GM12878 (cell line): ENCODE data around the gene SUSD1. TPM values are rescaled to one million over a fixed set of nuclear protein-coding genes. Genes with fewer than 3 reads are reported as not detected.

Source experiments
- ATAC-seq: fragments of 200-7000 bp; cut with Tn5 transposase; 3 replicates; pipeline ENCODE4 v1.9.1; 2020; ENCODE audit warnings: mild to moderate bottlenecking, moderate library complexity
- BruUV-seq: library from RNA; stranded (reverse); fragments of 400-500 nt; replicated peaks from 2 replicates; lab custom pipeline; 2021; lab: Mats Ljungman, UMichigan
- CTCF ChIA-PET: fragments of 300-600 bp; sonication (Branson Sonifier 250); formaldehyde crosslinking; extraction: SDS; loops from one replicate; lab custom pipeline; 2021; ENCODE audit warnings: inconsistent platforms; lab: Yijun Ruan, JAX
- POLR2A ChIA-PET: fragments of 350-600 bp; formaldehyde crosslinking; extraction: SDS; loops from one replicate; lab custom pipeline; 2021; ENCODE audit warnings: inconsistent platforms; lab: Charles Lee
- RAD21 ChIA-PET: fragments of 300-600 bp; sonication (Branson Sonifier 250); formaldehyde crosslinking; loops from one replicate; lab custom pipeline; 2023; ENCODE audit warnings: antibody characterized with exemption; ENCODE audit not compliant: unreplicated experiment; lab: Charles Lee
- SMC1A ChIA-PET: fragments of 300-600 bp; sonication (Branson Sonifier 250); formaldehyde crosslinking; loops from one replicate; lab custom pipeline; 2023; ENCODE audit not compliant: unreplicated experiment, uncharacterized antibody; lab: Charles Lee
- DNase-seq: peaks from one replicate; pipeline ENCODE4 v3.0.0-alpha.2; 2011; ENCODE audit warnings: low read depth, low spot score
- FAIRE-seq: peaks from 3 replicates; lab custom pipeline; 2011; peaks lifted over from hg19 to GRCh38; lab: Jason Lieb, UNC
- H2AFZ ChIP-seq: 2 replicates; pipeline ENCODE4 v1.6.0; 2011; ENCODE audit warnings: low read depth, low read length, control low read depth; ENCODE audit not compliant: control insufficient read depth
- H3K27ac ChIP-seq: 2 replicates; pipeline ENCODE4 v1.5.1; 2011; ENCODE audit warnings: control low read depth; ENCODE audit not compliant: control insufficient read depth, insufficient read depth
- H3K27me3 ChIP-seq, 2 experiments: replicated peaks in 1 of 2; 2 replicates each; pipeline versions ENCODE4 v1.6.0 to v1.6.1; 2011; ENCODE audit warnings: low read length in 1 of 2; ENCODE audit not compliant: control insufficient read depth in 2 of 2, insufficient read depth in 2 of 2
- H3K36me3 ChIP-seq, 2 experiments: 2 replicates each; pipeline ENCODE4 v1.5.1; 2011; ENCODE audit warnings: low read length in 1 of 2; ENCODE audit not compliant: control insufficient read depth in 2 of 2, insufficient read depth in 2 of 2
- H3K4me1 ChIP-seq: 2 replicates; pipeline ENCODE4 v1.6.1; 2011; ENCODE audit warnings: mild to moderate bottlenecking, low read length, moderate library complexity, mixed read lengths; ENCODE audit not compliant: control insufficient read depth, insufficient read depth
- H3K4me2 ChIP-seq: 2 replicates; pipeline ENCODE4 v1.6.0; 2011; ENCODE audit warnings: control low read depth; ENCODE audit not compliant: control insufficient read depth, insufficient read depth
- H3K4me3 ChIP-seq: fragments of 200-600 bp; sonication (generic); 2 replicates; pipeline ENCODE4 v1.5.1; 2016
- H3K79me2 ChIP-seq: 2 replicates; pipeline ENCODE4 v1.6.0; 2011; ENCODE audit warnings: low read length; ENCODE audit not compliant: control insufficient read depth, insufficient read depth
- H3K9ac ChIP-seq: 2 replicates; pipeline ENCODE4 v1.8.0; 2011; ENCODE audit warnings: low read length, control low read depth, mixed read lengths; ENCODE audit not compliant: control insufficient read depth, insufficient read depth
- H3K9me3 ChIP-seq: replicated peaks from 3 replicates; pipeline ENCODE4 v1.5.1; 2011; ENCODE audit warnings: mild to moderate bottlenecking, low read length; ENCODE audit not compliant: control insufficient read depth, insufficient read depth
- H4K20me1 ChIP-seq: 2 replicates; pipeline ENCODE4 v1.6.0; 2011; ENCODE audit not compliant: control insufficient read depth, insufficient read depth
- ATF7 ChIP-seq: fragments of 450-650 bp; IDR thresholded peaks from 2 replicates; pipeline ENCODE4 v1.6.1; 2016; ENCODE audit warnings: low read depth, mild to moderate bottlenecking
- BCL11A ChIP-seq: IDR thresholded peaks from 2 replicates; pipeline ENCODE4 v1.6.1; 2011; ENCODE audit warnings: low read depth, low read length
- CHD1 ChIP-seq: IDR thresholded peaks from 2 replicates; pipeline ENCODE4 v1.6.1; 2012; ENCODE audit warnings: low read depth, low read length, improper control_type of control experiment
- CREM ChIP-seq: IDR thresholded peaks from 2 replicates; pipeline ENCODE4 v1.6.1; 2014; ENCODE audit warnings: antibody characterized with exemption, low read depth
- EZH2 ChIP-seq: IDR thresholded peaks from 2 replicates; pipeline ENCODE4 v1.6.1; 2012; ENCODE audit warnings: low read depth, mild to moderate bottlenecking, control low read depth, inconsistent platforms, low read length, borderline replicate concordance; ENCODE audit not compliant: control insufficient read depth
- HDAC6 ChIP-seq: fragments of 200-600 bp; sonication (generic); IDR thresholded peaks from one replicate; pipeline ENCODE4 v1.8.0; 2017; ENCODE audit warnings: antibody characterized with exemption; ENCODE audit not compliant: unreplicated experiment
- MXI1 ChIP-seq: fragments of 150-350 bp; IDR thresholded peaks from 2 replicates; pipeline ENCODE4 v1.6.1; 2011; ENCODE audit warnings: low read depth, mild to moderate bottlenecking, inconsistent platforms, low read length, improper control_type of control experiment
- MYC ChIP-seq: IDR thresholded peaks from 2 replicates; pipeline ENCODE4 v1.6.1; 2011; ENCODE audit warnings: mild to moderate bottlenecking, low read length, moderate library complexity, inconsistent platforms; ENCODE audit not compliant: insufficient read depth, insufficient replicate concordance, insufficient read length, severe bottlenecking
- NBN ChIP-seq: fragments of 450-650 bp; IDR thresholded peaks from 2 replicates; pipeline ENCODE4 v1.6.1; 2016
- SMAD1 ChIP-seq: fragments of 450-650 bp; IDR thresholded peaks from 2 replicates; pipeline ENCODE4 v1.6.1; 2018; ENCODE audit warnings: mild to moderate bottlenecking, low read depth; ENCODE audit not compliant: partially characterized antibody
- SPI1 ChIP-seq: IDR thresholded peaks from 2 replicates; pipeline ENCODE4 v1.6.1; 2011; ENCODE audit warnings: low read depth, mild to moderate bottlenecking, low read length, moderate library complexity, borderline replicate concordance; ENCODE audit not compliant: insufficient read depth
- YY1 ChIP-seq: IDR thresholded peaks from 2 replicates; pipeline ENCODE4 v1.6.1; 2011; ENCODE audit warnings: low read depth, mild to moderate bottlenecking, low read length
- ZBED1 ChIP-seq: IDR thresholded peaks from 2 replicates; pipeline ENCODE4 v1.6.1; 2016; ENCODE audit warnings: borderline replicate concordance
- WGBS: methylation state at CpG from one replicate; pipeline ENCODE4 v1.1.6; 2016; ENCODE audit warnings: low lambda C conversion rate; ENCODE audit not compliant: insufficient replicate concordance, insufficient coverage; ENCODE audit errors: missing lambda C conversion rate; 5-methylcytosine and 5-hydroxymethylcytosine counted together
- in situ Hi-C: fragments of 300-500 bp; cut with MboI; formaldehyde crosslinking; loops from 9 replicates; pipeline ENCODE4 v1.14.3; 2018; ENCODE audit warnings: mixed read lengths
- intact Hi-C: fragments of 100-400 bp; cut with micrococcal nuclease; formaldehyde crosslinking; loops from one replicate; pipeline ENCODE4 v1.14.2; 2022; ENCODE audit not compliant: unreplicated experiment
- polyA plus RNA-seq, 11 experiments: library from polyadenylated mRNA; depleted of rRNA in 4 of 11; unstranded in 6 of 11; stranded (reverse) in 5 of 11; fragments of >200 nt; fragmentation: Nextera tagmentation in 4 of 11; fragmentation: Illumina TruSeq in 1 of 11; extraction: Ambion mirVana in 4 of 11; extraction: Trizol in 1 of 11; gene quantifications; 1 replicate in 1 of 11; 2 replicates in 10 of 11; pipeline versions ENCODE4 v1.2.1 to v1.2.3, GENCODE V29; 2011 to 2016; ENCODE audit warnings: inconsistent platforms in 2 of 11, missing spikeins in 2 of 11, low read depth in 1 of 11
- total RNA-seq, 4 experiments: library from RNA; depleted of rRNA in 3 of 4; stranded (reverse); fragments of >200 nt in 3 of 4; fragmentation: Illumina TruSeq in 1 of 4; extraction: Trizol in 1 of 4; gene quantifications; 2 replicates each; pipeline versions ENCODE4 v1.2.1 to v1.2.3, GENCODE V29; 2013 to 2021
- TF ChIP-seq, protein P1 (sequence below): fragments of 450-650 bp; IDR thresholded peaks from 2 replicates; pipeline ENCODE4 v1.6.1; 2017; ENCODE audit warnings: mild to moderate bottlenecking, moderate library complexity
- TF ChIP-seq, protein P2 (sequence below): fragments of 450-650 bp; IDR thresholded peaks from 2 replicates; pipeline ENCODE4 v1.6.1; 2017; ENCODE audit warnings: mild to moderate bottlenecking, low read depth, inconsistent platforms; ENCODE audit not compliant: poor library complexity, severe bottlenecking

Gene SUSD1
- total and polyA plus RNA-seq, 10 of the 15 experiments (the other 5 are each of a cell fraction or from before 2014, with no cell fraction given) = 6.7 to 20.8 (median 13.2) TPM

DNA sequence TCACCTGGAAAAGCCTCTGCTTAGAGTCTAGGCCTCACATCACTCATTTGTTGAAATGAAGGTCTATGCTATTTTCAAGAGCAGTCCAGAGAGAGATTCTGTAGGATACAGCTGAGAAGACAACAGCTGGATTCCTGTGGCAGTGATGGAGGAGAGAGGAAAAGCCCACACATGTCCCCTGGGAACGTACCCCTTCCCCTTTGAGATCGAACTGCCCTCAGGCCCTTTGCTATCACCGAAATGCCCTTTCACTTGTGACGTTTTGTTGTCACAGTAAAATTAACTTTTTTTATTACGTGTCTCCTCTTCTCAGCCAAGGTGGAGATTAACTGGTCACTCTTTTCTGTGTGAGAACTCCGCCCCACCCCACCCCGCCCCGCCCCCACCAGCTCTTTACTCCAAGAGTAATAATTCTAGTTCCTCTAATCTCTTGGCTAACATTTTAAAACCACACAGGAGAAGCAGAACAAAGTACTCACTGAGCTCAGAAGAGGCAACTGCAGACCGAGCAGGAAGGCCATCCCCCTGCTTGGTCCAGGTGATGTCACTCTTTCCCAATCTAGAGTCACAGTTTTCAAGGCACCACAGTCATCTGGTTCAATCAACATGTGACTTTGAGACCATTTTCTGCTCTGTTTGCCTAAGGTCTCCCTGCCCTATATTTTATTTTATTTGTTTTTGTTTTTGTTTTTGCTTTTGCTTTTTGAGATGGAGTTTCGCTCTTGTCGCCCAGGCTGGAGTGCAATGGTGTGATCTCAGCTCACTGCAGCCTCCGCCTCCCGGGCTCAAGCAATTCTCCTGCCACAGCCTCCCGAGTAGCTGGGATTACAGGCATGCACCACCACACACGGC is 105.6 kb downstream of the SUSD1 start:
- ATAC-seq (peak; percentile 79), FAIRE-seq (no peak), DNase-seq (peak; percentile 53)
- no peaks in the 10 kb centered on the region for H3K9me3 ChIP-seq
- no peaks in the 10 kb centered on the region for H3K27me3 ChIP-seq
- no peak overlapping the region for H3K9ac ChIP-seq
- no peaks in the 10 kb centered on the region for H4K20me1 ChIP-seq
- H3K4me2 ChIP-seq = peak overlapping the region; percentile 50
- WGBS = 47% methylated on average over 15 of the region's 15 CpGs
- ChIA-PET POLR2A (interaction anchor here (0.5 to 5.3 kb wide), 8 partner anchors 13 to 311 kb away, joined by 3 to 42 read pairs (median 6); no protein-coding TSS in a partner anchor), CTCF (interaction anchor here (1.0 to 7.5 kb wide), 9 partner anchors 12 to 310 kb away, joined by 3 to 74 read pairs (median 5); no protein-coding TSS in a partner anchor), RAD21 (interaction anchor here (0.5 to 17.7 kb wide), 17 partner anchors 18 to 310 kb away, joined by 3 to 339 read pairs (median 4); partner anchors contain the start of gene UGCG), SMC1A (interaction anchor here (0.6 to 14.1 kb wide), 14 partner anchors 8 to 309 kb away, joined by 3 to 301 read pairs (median 6); no protein-coding TSS in a partner anchor)
- no peaks in the 10 kb centered on the region for H3K36me3 ChIP-seq
- H3K4me1 ChIP-seq = peaks cover 35% of the 10 kb centered on the region
- BruUV-seq = TSS peak; percentile 88
- peaks cover 4% of the 10 kb centered on the region for H3K79me2 ChIP-seq
- H2AFZ ChIP-seq = no peak overlapping the region
- in situ Hi-C loops (no loop called here), intact Hi-C loops (loop anchor here (10.0 kb wide), 1 partner anchor 435 kb away; the partner anchor contains the start of gene DNAJC25)
- no peak overlapping the region for H3K4me3 ChIP-seq
- H3K27ac ChIP-seq = peak overlapping the region; percentile 58; the same call in 1 of the 2 replicates
- TF ChIP-seq YY1 = no peak
- no peak for TF ChIP-seq SMAD1
- TF ChIP-seq MYC = no peak
- TF ChIP-seq MXI1 = no peak
- TF ChIP-seq HDAC6 = no peak
- no peak for TF ChIP-seq ZBED1
- TF ChIP-seq NBN = peak; percentile 63
- peak; percentile 11; the same call in 1 of the 2 replicates for TF ChIP-seq SPI1
- peak; percentile 93 for TF ChIP-seq ATF7
- TF ChIP-seq BCL11A = no peak
- TF ChIP-seq, protein P1, sequence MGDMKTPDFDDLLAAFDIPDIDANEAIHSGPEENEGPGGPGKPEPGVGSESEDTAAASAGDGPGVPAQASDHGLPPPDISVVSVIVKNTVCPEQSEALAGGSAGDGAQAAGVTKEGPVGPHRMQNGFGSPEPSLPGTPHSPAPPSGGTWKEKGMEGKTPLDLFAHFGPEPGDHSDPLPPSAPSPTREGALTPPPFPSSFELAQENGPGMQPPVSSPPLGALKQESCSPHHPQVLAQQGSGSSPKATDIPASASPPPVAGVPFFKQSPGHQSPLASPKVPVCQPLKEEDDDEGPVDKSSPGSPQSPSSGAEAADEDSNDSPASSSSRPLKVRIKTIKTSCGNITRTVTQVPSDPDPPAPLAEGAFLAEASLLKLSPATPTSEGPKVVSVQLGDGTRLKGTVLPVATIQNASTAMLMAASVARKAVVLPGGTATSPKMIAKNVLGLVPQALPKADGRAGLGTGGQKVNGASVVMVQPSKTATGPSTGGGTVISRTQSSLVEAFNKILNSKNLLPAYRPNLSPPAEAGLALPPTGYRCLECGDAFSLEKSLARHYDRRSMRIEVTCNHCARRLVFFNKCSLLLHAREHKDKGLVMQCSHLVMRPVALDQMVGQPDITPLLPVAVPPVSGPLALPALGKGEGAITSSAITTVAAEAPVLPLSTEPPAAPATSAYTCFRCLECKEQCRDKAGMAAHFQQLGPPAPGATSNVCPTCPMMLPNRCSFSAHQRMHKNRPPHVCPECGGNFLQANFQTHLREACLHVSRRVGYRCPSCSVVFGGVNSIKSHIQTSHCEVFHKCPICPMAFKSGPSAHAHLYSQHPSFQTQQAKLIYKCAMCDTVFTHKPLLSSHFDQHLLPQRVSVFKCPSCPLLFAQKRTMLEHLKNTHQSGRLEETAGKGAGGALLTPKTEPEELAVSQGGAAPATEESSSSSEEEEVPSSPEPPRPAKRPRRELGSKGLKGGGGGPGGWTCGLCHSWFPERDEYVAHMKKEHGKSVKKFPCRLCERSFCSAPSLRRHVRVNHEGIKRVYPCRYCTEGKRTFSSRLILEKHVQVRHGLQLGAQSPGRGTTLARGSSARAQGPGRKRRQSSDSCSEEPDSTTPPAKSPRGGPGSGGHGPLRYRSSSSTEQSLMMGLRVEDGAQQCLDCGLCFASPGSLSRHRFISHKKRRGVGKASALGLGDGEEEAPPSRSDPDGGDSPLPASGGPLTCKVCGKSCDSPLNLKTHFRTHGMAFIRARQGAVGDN = no peak
- no peak for TF ChIP-seq CHD1
- TF ChIP-seq CREM = no peak; the same call in 1 of the 2 replicates
- no peak for TF ChIP-seq EZH2
- TF ChIP-seq, protein P2, sequence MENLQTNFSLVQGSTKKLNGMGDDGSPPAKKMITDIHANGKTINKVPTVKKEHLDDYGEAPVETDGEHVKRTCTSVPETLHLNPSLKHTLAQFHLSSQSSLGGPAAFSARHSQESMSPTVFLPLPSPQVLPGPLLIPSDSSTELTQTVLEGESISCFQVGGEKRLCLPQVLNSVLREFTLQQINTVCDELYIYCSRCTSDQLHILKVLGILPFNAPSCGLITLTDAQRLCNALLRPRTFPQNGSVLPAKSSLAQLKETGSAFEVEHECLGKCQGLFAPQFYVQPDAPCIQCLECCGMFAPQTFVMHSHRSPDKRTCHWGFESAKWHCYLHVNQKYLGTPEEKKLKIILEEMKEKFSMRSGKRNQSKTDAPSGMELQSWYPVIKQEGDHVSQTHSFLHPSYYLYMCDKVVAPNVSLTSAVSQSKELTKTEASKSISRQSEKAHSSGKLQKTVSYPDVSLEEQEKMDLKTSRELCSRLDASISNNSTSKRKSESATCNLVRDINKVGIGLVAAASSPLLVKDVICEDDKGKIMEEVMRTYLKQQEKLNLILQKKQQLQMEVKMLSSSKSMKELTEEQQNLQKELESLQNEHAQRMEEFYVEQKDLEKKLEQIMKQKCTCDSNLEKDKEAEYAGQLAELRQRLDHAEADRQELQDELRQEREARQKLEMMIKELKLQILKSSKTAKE = no peak
